ENCODE measurements around the gene SH3RF3.

Gene SH3RF3

DNA sequence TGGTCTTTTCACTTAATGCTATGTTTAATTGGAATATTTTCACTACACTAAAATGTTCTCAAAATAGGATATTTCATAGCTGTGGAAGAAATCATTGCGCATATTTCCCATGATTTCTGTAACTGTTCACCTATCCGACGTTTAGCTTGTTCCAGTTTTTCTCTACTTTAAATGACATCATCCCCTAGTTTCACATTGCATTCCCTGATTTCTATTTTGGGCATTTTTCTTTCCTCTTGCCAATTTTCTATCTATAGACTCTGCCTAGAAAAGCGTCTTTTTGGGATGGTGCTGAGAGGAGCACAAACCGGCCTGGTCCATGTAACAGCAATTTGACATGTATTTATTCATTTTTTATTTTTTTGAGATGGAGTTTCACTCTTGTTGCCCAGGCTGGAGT lies 163.4 kb downstream of the SH3RF3 start:
- DNase-seq: no peak

GRCh38 chr2:109293663-109294062 lies 164.7 kb downstream of the SH3RF3 start:
- DNase-seq: no peak

DNA sequence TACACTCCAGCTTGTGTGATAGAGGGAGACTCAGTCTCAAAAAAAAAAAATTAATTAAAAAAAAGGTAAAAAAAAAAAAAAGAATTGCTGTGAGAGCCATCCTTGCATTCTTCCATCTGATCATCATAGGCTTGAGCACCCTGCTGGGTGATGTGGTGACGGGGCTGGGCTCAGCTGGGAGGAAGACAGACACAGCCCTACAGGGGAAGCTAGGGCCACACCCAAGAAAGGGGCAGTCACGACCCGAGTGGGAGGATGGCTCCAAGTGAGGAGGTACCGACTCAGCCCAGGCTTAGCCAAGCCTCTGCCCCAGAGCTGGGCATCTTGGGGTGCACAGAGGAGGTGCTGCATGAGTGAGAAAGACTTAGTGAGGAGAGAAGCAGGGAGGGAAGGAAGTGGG lies 165.5 kb downstream of the SH3RF3 start:
- no peak for DNase-seq

GRCh38 chr2:109295070-109295780 lies 166.2 kb downstream of the SH3RF3 start:
- DNase-seq: no peak

GRCh38 chr2:109295781-109296117 lies 166.7 kb downstream of the SH3RF3 start:
- DNase-seq: no peak

DNA sequence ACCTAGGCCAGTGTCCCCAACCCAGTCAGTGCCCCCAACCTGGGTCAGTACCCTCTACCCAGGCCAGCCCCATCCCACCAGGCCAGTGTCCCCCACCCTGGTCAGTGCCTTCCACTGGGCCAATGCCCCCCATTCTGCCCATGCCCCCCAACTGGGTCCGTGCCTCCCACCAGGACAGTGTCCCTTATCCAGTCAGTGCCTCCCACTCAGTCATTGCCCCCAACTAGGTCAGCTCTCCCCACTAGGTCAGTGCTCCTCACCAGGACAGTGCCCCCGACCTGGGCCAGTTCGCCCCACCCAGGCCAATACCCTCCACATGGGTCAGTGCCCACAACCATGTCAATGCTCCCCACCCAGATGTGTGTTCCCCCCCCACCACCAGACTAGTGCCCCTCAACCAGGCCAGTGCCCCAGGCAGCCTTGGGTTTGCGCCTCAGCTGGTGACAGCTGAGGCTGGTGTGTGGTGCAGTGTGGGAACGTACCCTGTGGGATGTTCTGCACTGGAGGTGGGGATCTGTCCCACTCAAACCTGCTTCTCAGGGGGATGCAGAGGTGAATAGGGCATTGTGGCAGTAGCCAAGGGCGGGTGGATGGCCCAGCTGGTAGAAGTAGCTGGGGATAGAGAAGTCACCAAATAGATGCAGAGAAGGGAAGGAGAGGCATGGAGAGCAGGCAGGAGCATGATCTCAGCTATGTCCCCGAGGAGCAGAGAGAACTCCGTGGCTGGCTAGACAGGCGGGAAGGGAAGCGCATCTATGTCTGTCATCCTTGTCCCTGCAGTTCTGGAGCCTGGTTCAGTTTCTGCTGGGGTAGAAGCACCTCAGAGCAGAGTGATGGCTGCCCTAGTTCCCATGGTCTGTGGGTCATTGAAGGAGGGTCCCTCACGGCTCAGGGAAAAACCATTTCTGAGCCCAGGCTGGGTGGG lies 168.8 kb downstream of the SH3RF3 start:
- DNase-seq: no peak

- DNase-seq: no peak
Observed at GRCh38 chr2:109298851-109299250, 169.8 kb downstream of the SH3RF3 start.

DNA sequence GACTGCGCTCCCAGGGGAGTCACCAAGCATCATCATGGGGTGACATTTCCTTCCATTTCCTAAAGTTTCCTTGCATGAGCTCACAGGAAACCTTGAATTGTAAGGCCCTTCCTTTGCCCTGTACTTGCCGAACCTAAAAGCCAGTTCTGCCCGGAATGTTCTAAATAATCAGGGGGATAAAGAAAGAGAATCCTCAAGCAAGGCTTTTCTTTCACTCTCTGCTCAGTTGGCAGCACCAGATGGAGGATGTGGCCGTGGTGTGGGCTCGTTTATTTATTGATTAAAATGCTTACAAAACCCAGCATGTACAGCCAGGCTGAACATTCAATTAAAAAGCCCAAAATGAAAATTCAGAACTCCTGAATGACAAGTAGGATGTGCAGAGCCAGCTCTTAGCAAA lies 170.5 kb downstream of the SH3RF3 start:
- no peak for DNase-seq

- no peak for DNase-seq
Observed at GRCh38 chr2:109300582-109300981, 171.6 kb downstream of the SH3RF3 start.

DNA sequence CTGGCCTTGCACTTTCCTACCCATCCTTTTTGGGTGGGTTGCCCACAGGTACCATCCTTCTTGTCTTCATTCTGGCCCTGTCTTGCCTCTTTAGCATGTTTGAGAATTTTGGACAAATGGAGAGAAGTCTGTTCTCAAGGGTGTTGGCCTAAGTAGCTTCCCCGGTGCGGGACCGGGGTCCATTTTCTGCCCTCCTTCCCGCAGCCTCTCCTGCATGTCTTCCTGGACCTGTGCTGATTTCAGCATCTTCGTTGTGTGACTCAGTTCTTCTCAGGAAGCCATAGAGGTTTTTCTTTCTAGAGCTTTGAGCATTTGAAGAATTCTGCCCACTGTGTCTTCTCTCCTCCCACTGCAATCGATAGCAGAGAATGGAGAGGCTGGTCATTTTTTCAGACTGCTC lies 172.7 kb downstream of the SH3RF3 start:
- DNase-seq: no peak

GRCh38 chr2:109302319-109302718 lies 173.3 kb downstream of the SH3RF3 start:
- no peak for DNase-seq

DNA sequence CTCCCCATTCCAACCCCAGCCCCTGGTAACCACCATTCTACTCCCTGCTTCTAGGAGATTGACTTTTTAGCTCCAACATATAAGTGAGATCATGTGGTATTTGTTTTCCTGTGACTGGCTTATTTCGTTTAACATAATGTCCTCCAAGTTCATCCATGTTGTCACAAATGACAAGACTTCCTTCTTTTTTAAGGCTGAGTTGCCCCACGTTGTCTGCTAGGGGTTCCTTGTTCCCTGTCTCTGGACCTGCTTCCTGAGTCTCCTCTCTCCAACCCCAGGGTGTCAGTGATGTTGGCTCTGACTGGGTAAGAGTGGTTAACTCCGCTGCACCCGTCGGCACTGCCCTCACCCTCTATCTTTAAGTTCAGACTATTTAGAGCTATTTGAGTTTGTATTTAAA lies 175.2 kb downstream of the SH3RF3 start:
- no peak for DNase-seq

DNA sequence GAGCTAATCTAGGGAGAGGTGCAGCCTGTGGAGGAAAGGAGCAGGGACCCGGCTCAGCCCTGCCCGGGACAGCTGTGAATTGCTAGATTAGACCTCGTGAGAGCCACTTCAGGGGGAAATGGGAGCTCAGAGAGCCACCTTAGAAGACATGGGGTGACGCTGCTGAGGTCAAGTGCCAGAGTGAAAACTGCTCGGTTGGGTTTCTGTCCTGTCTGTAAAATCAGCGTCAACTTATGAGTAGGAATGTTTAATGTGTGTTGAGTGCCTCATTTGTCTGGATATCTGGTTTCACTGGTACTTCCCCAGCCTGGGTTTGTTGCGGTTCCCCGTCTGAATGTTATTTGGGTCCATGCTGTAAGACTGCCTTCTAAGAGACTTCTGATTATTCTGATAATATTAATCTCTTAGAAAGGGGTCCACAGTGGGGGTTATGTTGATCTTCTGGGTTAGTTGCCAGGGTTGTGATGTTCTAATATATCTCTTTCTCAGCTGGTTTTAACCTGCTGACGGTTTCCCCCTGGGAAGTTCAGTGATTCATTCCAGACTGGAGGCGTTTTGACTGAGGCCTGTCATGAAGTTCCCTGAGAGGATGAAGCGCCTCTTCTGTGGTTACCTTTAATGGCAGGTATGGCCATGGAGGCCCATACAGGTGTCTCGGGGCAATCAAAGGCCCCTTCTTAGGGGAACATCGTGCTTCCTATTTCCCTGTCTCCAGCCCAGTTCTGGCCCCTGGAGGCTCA lies 175.9 kb downstream of the SH3RF3 start:
- no peak for DNase-seq

DNA sequence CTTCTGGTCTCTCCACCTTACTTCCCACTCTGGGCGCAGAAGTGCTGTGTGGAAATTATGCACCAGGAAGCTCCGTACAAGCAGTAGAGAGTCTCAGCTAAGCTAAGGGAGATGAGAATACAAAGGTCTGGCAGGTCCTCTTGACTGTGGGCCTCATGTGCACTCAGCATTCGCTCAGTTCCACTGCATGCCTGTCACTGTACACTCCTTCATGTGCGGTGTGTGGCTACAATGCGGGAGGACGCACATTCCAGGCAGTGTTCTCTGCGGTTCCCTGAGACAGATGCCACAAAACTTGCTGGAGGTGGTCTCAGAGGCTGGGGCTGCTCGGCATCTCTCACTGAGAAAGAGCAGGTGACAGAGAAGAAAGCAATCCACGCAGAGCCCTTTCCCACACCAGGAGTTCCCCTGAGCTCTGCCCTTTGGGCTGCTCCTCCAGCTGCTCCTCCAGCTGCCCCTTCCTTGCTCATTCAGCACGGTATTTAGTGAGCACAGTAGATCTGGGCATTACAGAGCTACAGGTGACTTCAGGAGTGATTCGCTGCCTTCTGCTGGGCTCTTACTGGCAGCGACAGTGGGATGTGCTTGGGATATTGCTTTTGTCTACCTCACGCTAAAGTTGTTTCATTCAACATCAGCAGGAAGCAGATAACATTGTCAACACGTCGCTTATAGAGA lies 176.6 kb downstream of the SH3RF3 start:
- DNase-seq: no peak

GRCh38 chr2:109306190-109306589 lies 177.2 kb downstream of the SH3RF3 start:
- DNase-seq: no peak

DNA sequence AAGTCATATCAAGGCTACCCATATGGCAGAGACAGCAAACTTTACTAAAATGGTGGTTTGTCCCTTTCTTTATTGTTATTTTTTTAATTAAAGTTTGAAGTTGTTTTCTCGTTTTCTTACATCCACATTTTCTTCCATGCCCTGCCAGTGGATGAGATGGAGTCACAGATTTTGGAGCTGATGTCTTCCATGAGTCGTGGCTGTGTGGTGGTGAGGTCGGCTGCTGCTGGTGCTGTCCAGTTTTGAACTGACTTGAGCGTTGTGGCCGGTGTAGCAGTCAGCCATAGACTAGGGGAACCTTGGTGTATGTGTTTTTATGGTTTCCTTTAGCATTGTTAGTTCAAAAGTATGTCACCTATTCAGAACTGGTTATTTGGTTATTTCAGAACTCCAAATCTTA lies 182.8 kb downstream of the SH3RF3 start:
- no peak for DNase-seq

DNA sequence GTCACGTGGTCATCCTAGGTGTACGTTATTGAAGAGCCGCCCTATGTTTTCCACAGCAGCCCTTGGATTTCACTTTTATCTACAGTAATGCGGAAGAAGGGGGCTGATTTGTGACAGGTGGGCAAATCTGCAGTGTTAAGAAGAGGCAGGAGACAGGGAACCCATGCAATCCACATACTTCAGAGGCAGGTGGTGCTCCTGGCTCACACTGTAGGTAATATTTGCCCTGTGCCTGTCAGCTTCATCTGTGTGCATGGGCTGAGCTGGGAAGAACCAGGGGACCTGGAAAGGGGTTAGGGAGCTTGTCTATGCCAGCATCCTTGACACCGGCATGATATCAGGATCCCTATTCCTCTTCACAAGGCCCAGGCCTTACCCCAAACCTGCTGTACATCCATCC lies 183.9 kb downstream of the SH3RF3 start:
- no peak for DNase-seq

DNA sequence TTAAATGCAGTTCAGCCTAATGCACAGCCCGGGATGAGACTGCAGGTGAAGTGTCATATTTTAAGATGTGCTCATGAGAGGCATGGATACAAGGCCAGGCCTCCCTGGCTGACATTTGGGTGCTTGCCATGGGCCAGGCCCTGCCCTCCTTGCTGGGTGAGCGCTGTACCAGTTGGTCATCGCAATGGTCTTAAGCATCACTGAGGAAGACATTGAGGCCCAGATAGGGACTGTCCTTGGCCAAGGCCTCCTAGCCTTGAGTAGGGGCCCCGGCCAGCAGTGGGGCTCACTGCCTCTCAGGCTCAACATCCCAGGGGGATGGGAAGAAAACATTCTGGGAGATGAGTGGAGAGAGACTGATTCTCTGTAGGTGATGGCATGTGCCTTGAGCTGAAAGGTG lies 184.3 kb downstream of the SH3RF3 start:
- DNase-seq: no peak

GRCh38 chr2:109316091-109316490 lies 187.1 kb downstream of the SH3RF3 start:
- DNase-seq: no peak

DNA sequence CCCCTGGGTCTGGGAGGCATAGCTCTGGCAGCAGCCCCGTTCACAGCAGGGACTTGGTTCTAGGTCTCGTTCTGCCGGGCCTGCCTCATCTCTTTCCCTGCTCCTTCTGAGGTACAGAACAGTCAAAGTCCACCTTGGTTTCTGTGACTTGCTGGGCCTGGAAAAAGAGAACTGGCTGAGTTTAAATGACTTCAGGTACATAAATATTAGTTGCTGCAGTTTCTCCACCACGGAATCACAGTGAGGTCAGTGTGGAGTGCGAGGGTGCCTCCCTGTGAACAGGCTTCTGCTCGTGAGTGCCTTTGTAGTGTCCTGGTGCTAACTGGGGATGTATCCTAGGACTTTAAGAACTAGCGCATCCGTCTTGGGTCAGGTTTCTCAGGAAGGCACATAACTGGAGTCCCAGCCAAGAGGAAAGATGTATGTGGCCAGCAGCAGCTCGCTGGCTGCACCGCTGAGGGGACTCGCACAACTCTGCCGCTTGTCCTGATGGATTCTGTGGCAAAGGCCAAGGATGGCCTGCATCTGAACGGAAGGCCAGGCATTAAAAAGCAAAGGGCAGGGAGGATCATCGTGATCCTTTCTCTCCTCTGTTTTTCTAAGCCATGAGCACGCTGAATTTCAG lies 188.6 kb downstream of the SH3RF3 start:
- no peak for DNase-seq

- no peak for DNase-seq
Observed at GRCh38 chr2:109318150-109318948, 189.3 kb downstream of the SH3RF3 start.

DNA sequence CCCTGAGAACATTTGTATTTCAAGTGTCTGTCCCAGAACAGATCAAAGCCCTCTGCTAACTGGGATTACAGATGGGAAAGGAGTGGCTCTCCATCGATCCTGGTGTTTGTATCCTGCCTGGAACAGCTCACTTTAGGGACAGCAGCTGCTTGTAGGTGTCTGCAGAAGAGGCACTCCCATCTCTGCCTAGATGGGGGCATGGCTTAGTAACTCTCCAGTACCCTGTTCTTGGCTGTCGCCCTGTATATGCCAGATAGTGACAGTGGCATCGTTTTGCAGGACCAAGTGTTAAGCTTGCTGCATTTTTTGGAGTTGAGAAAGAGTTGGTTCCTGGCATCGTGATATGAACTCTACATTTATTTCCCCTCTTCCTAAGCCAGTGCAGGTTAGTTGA lies 189.9 kb downstream of the SH3RF3 start:
- DNase-seq: no peak
